Fibroblast of mammary gland (primary cell): Measurements from ENCODE around the gene SLCO2B1.

Experiments
- DNase-seq: peaks from one replicate; pipeline ENCODE4 v3.0.0-alpha.2; 2010; ENCODE audit warnings: low read depth
- H3K4me3 ChIP-seq: 2 replicates; pipeline ENCODE4 v1.5.1; 2011; ENCODE audit warnings: low read depth, mild to moderate bottlenecking, low read length, moderate library complexity; ENCODE audit not compliant: control insufficient read depth
- TF ChIP-seq, protein P1 (sequence below): conservative IDR thresholded peaks from 2 replicates; pipeline ENCODE4 v1.5.1; 2011; ENCODE audit warnings: low read depth, low read length, inconsistent platforms; ENCODE audit not compliant: control insufficient read depth, insufficient read depth

The SLCO2B1 gene

DNA sequence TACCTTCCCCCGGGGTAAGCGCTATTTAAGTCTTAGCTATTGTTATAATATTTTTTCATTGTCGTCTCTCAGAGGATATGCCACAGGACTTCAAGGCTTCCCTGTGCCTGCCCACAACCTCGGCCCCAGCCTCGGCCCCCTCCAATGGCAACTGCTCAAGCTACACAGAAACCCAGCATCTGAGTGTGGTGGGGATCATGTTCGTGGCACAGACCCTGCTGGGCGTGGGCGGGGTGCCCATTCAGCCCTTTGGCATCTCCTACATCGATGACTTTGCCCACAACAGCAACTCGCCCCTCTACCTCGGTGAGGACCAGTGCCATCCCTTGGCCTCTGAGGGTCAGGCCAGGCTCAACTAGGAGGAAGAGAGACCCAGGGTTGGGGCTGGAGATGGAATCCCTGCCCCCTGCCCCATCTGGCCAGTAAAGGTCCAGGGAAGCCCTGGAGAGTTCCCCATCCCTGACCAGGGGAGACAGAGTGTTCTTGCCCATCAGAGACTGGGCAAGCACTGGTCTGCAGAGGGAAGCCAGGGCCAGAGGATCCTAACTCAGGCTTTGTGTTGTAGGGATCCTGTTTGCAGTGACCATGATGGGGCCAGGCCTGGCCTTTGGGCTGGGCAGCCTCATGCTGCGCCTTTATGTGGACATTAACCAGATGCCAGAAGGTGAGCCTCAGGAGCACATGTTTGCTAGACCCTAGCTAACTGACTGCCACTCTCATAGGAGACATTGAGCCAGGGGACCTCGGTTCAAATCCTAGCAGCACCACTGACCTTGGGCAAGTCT lies 18.4 kb downstream of the SLCO2B1 start:
- TF ChIP-seq, protein P1, sequence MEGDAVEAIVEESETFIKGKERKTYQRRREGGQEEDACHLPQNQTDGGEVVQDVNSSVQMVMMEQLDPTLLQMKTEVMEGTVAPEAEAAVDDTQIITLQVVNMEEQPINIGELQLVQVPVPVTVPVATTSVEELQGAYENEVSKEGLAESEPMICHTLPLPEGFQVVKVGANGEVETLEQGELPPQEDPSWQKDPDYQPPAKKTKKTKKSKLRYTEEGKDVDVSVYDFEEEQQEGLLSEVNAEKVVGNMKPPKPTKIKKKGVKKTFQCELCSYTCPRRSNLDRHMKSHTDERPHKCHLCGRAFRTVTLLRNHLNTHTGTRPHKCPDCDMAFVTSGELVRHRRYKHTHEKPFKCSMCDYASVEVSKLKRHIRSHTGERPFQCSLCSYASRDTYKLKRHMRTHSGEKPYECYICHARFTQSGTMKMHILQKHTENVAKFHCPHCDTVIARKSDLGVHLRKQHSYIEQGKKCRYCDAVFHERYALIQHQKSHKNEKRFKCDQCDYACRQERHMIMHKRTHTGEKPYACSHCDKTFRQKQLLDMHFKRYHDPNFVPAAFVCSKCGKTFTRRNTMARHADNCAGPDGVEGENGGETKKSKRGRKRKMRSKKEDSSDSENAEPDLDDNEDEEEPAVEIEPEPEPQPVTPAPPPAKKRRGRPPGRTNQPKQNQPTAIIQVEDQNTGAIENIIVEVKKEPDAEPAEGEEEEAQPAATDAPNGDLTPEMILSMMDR, result no peak
- H3K4me3 ChIP-seq, result no peak overlapping the region
- DNase-seq, result no peak

DNA sequence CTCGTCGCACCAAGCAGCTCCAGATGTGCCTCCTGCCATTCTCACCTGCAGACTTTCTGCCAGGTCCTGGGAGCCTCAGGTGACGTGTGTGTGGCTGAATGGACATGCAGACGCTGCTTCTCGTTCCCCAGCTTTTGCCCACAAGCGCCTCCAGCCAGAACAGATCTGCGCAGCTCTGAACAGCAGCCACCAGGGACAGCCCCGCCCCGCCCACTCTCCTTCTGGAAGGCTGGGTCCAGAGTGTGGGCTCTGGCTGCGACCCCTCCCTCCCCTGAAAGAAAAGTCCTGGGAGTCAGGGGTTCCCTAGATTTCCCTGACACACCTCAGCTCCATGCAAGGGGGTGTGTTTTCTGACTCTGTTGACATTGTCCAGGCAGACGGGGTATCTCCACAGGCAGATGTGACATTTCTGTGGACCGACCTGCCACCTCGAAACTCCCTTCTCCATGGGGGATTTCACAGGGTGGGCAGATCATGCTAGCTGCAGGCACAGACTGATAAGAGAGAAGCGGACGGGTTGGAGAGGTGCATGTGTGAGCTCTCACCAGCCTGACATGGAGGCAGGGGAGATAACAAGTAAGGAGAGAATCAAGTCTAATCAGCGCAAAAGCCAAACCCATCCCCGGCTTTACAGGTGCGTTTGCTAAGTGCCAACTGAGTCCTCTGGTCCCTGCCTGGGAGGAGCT lies 19.8 kb downstream of the SLCO2B1 start:
- no peak overlapping the region for H3K4me3 ChIP-seq
- TF ChIP-seq, protein P1, result no peak
- DNase-seq, result no peak

DNA sequence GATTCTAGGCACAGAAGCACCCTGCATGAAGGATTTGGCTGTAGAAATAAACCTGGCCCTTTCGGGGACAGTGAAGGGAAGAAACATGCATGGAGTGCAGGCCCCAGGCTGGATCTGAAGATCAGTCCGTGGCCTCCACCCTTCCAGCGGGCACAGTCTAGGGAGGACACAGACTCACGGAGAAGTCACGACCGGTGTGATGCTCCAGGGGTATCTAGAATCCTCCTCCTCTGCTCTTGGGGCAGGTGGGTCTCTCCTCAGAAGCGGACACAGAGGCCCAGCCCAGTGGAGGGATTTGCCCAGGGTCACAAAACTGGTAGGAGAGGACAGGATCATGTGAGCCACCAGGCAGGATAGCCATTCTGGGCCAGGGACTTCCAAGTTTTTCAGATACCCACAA lies 22.4 kb downstream of the SLCO2B1 start:
- no peak overlapping the region for H3K4me3 ChIP-seq
- TF ChIP-seq, protein P1, result no peak
- no peak for DNase-seq

DNA sequence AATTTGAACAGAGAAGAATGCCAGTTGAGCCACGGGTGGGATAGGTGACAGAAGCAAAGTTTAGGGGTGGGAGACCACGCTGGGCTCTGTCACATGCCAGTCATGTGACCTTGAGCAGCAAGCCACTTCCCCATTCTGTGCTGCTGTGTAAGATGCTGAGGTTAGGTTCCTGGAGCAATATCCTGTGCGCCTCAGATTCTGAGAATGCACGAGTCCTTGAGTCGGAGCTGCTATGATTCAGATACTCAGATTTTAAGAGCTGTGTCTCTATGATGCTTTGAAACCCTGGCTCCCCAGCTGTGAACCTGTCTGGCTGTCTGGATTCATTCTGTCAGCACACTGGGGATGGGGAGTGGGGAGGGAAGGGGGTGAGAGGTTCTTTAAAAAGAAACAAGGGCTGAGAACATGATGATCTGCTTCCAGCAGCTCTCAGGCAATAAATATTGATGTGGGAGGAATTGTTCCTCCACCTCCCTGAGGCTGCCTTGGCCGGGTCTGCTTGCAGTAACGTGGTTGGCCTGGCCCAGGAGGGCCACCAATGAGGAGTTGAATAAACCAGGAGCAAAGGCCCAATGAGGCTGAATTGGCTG lies 24.0 kb downstream of the SLCO2B1 start:
- DNase-seq, result peak; percentile 38
- TF ChIP-seq, protein P1, result no peak
- no peak overlapping the region for H3K4me3 ChIP-seq

DNA sequence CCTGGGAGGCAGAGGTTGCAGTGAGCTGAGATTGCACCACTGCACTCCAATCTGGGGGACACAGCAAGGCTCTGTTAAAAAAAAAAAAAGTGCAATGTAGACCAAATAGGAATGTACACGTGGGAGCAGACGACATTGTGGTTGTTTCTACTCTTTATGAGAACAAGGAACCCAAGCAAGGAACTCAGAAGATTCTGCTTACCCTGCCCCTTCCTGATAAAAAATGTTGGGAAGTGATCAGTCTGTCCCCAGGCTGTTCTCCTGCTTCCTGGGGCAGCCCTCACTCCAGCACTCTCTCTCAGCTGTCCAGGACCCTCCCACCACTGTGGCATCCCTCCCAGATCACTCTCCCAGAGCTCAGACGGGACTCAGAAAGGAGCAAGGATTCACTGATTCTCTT lies 31.8 kb downstream of the SLCO2B1 start:
- no peak overlapping the region for H3K4me3 ChIP-seq
- TF ChIP-seq, protein P1, result no peak
- DNase-seq, result no peak

DNA sequence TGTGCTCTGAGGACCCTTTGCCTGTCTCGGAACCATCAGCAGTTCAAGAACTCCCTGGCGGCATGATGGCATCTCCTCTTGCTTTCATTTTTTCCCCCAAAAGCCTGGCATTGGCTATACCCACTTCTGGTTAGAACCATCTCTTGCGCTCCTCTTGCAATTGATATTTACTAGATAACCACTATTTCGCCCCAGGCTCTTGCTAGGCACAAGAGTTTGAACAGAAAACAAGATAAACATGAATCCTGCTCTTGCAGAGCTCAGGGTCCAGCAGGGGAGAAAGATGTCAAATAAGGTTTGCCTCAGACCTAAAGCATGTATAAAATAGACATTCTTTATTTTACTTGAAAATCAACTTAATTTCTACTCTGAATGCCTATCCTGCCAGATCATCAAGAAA lies 33.1 kb downstream of the SLCO2B1 start:
- no peak for DNase-seq
- no peak overlapping the region for H3K4me3 ChIP-seq
- TF ChIP-seq, protein P1, result no peak
